GM21381 (cell line): ENCODE results near the gene DMD.
A peak's percentile ranks its signal among the peaks of the same experiment; 100 is the strongest.

Experiments used
- ATAC-seq: cut with Tn5 transposase; IDR thresholded peaks from one replicate; pipeline ENCODE4 v1.9.1; 2021; ENCODE audit warnings: mild to moderate bottlenecking, moderate library complexity; ENCODE audit not compliant: unreplicated experiment

Gene DMD

DNA sequence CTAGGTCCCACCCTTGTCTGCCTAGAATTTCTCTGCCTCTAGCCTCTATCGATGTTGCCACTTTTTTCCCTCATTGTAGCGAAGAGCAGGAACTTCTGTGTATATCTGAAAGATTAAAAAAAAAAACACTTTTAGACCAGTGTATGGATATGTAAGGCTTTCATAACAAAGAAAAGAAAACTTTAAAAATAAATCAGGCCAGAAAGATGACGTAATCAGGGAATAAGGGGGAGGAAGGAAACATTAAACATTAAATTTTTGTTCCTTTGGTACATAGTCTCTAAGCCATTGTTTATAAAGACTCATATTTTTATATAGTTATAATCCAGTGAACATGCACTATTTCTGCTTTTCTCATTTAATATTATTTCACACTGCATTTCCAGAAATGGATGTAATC, 2113.3 kb downstream of the DMD start:
- ATAC-seq = no peak

GRCh38 chrX:31093639-31093975, 2117.7 kb downstream of the DMD start:
- ATAC-seq = peak; percentile 33

GRCh38 chrX:31092970-31093638, 2118.2 kb downstream of the DMD start:
- peak; percentile 64 for ATAC-seq

DNA sequence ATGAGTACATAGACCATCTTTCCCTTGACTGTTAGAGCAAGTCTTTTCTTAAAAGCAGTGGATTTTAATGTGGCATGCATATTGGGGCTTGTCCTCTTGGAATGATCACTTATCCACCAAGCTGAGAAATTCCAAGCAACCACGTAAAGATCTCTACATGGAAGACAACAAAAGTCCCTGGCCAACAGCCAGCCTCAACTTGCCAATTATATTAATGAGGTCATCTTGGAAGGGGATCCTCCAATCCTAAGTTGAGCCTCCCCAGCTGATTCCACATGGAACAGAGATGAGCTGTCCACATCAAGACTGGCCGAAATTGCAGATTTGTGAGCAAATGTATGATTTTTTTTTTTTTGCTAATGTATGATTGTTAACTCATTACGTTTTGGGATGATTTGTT, 2118.9 kb downstream of the DMD start:
- no peak for ATAC-seq

- ATAC-seq = no peak
Measured at GRCh38 chrX:31091819-31092218, 2119.5 kb downstream of the DMD start.

DNA sequence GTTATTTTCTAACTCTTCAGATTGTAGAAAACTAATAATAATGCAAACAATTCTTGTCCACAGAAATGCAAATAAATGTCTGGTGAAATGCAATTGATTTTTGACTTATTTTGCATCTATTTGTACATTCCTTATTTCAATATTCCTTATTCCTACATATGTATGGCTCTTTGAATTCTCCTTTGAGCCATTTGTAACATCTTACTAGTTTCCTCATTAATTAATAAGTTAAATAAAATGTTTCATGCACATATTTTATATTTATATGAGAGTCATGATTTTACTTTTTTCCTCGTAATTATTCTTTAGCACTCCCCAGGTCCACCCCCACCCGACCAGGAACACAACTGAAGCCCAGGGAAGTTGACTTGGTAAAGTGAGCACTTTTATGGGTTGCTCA, 2136.8 kb downstream of the DMD start:
- ATAC-seq = no peak

DNA sequence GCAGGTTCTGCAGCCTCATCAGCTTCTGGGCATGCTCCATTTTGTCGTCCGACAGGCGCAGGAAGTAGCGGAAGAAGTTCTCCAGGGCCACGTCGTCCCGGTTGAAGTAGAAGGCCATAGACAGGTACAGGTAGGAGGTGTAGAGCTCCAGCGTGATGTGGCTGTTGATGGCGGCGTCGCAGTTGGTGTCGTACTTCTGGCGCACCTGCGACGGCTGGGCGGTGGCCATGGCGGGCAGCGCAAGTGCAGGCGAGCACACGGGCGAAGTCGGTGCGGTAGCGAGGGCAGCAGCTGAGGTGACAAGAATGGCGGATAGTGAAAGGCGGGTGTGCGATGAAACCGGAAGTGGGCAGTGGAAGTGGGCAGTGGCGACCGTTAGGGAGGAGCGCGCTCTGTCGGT, 2139.6 kb downstream of the DMD start, which contains the start of gene FTHL17:
FTHL17 (minus strand) TSS at position 317 of the 400 bp plus-strand sequence; CDS start at position 229, 88 bp downstream.
- no peak for ATAC-seq

DNA sequence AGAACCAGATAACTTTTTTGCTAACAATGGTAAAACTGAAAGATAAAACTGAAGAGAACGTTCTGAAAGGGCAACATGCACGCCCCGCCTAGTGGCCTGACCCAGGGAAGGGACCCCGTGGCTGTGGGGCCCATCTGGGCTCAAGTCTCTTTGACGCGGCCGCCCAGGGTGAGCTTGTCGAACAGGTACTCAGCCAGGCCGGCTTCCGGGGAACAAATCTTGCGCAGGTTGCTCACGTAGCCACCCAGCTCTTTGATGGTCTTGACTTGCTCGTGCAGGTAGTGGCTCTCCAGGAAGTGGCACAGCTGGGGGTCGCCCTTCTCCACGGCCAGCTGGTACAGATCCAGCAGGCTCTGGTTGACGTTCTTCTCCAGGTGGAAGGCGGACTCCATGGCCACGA, 2140.1 kb downstream of the DMD start:
- no peak for ATAC-seq

GRCh38 chrX:31070057-31070468, 2141.3 kb downstream of the DMD start:
- peak; percentile 74 for ATAC-seq
